Endothelial cell of umbilical vein (primary cell): ENCODE results near the gene SORCS2. TPM values are rescaled to one million over a fixed set of nuclear protein-coding genes. Genes with fewer than 3 reads are reported as not detected.

Experiments used
- BruUV-seq: library from RNA; stranded (reverse); fragments of 400-500 nt; replicated peaks from 2 replicates; lab custom pipeline; 2021; lab: Mats Ljungman, UMichigan
- CTCF ChIA-PET: fragments of 300-600, 350-600 bp; sonication (Branson Sonifier 250); formaldehyde crosslinking; loops from one replicate; lab custom pipeline; 2021; ENCODE audit warnings: antibody characterized with exemption, inconsistent platforms; lab: Charles Lee
- POLR2A ChIA-PET: fragments of 300-600, 350-600 bp; sonication (Branson Sonifier 250); formaldehyde crosslinking; loops from one replicate; lab custom pipeline; 2021; ENCODE audit warnings: antibody characterized with exemption, inconsistent platforms; lab: Charles Lee
- DNase-seq: peaks from one replicate; pipeline ENCODE4 v3.0.0-alpha.2; 2011; ENCODE audit warnings: low read depth, low spot score
- FAIRE-seq: peaks from 2 replicates; lab custom pipeline; 2011; peaks lifted over from hg19 to GRCh38; lab: Jason Lieb, UNC
- H2AFZ ChIP-seq: 2 replicates; pipeline ENCODE4 v1.6.0; 2012; ENCODE audit warnings: low read depth, low read length, control low read depth, inconsistent platforms
- H3K27ac ChIP-seq: 2 replicates; pipeline ENCODE4 v1.5.1; 2011; ENCODE audit warnings: low read depth, mild to moderate bottlenecking, control low read depth, low read length, moderate library complexity; ENCODE audit not compliant: insufficient read depth
- H3K27me3 ChIP-seq, 2 experiments: 2 replicates each; pipeline versions ENCODE4 v1.6.0 to v1.6.1; 2011; ENCODE audit warnings: low read length in 2 of 2, mixed read lengths in 1 of 2; ENCODE audit not compliant: control insufficient read depth in 2 of 2, insufficient read depth in 2 of 2
- H3K36me3 ChIP-seq, 2 experiments: 2 replicates in 1 of 2; 3 replicates in 1 of 2; pipeline ENCODE4 v1.5.1; 2011; ENCODE audit warnings: low read length in 2 of 2, mild to moderate bottlenecking in 1 of 2, moderate library complexity in 1 of 2; ENCODE audit not compliant: control insufficient read depth in 2 of 2, insufficient read depth in 2 of 2; ENCODE audit errors: extremely low read depth in 1 of 2
- H3K4me1 ChIP-seq: 3 replicates; pipeline ENCODE4 v1.5.1; 2011; ENCODE audit warnings: mild to moderate bottlenecking, low read length; ENCODE audit not compliant: control insufficient read depth, insufficient read depth; ENCODE audit errors: extremely low read depth
- H3K4me2 ChIP-seq: 2 replicates; pipeline ENCODE4 v1.6.1; 2011; ENCODE audit warnings: low read length, control low read depth, mixed read lengths; ENCODE audit not compliant: insufficient read depth
- H3K4me3 ChIP-seq, 3 experiments: fragments of 200-600 bp in 1 of 3; sonication (generic), shearing (Covaris generic) in 1 of 3; replicated peaks in 1 of 3; 2 replicates each; pipeline ENCODE4 v1.5.1; 2011 to 2016; ENCODE audit warnings: control low read depth in 3 of 3, low read length in 3 of 3, mild to moderate bottlenecking in 2 of 3, inconsistent platforms in 1 of 3, low read depth in 1 of 3, moderate library complexity in 1 of 3; ENCODE audit not compliant: insufficient read depth in 1 of 3
- H3K79me2 ChIP-seq: 2 replicates; pipeline ENCODE4 v1.6.0; 2012; ENCODE audit warnings: low read length, inconsistent platforms; ENCODE audit not compliant: control insufficient read depth, insufficient read depth
- H3K9ac ChIP-seq: replicated peaks from 2 replicates; pipeline ENCODE3; 2011; ENCODE audit warnings: low read length, control low read depth; ENCODE audit not compliant: insufficient read depth; ENCODE audit errors: extremely low read depth
- H3K9me1 ChIP-seq: replicated peaks from 3 replicates; pipeline ENCODE4 v1.6.0; 2011; ENCODE audit warnings: mild to moderate bottlenecking, low read length; ENCODE audit not compliant: control insufficient read depth, insufficient read depth; ENCODE audit errors: extremely low read depth
- H3K9me3 ChIP-seq: replicated peaks from 2 replicates; pipeline ENCODE4 v1.5.1; 2012; ENCODE audit warnings: low read length, inconsistent platforms; ENCODE audit not compliant: control insufficient read depth, insufficient read depth
- H4K20me1 ChIP-seq: replicated peaks from 2 replicates; pipeline ENCODE3; 2011; ENCODE audit warnings: mild to moderate bottlenecking, low read length; ENCODE audit not compliant: control insufficient read depth, insufficient read depth; ENCODE audit errors: extremely low read depth
- CTCF ChIP-seq, 2 donors: IDR thresholded peaks; 1 replicate in 1 of 2; 2 replicates in 1 of 2; pipeline ENCODE4 v1.5.1; 2011; ENCODE audit warnings: low read length in 2 of 2, mild to moderate bottlenecking in 2 of 2, moderate library complexity in 2 of 2, control low read depth in 1 of 2, inconsistent platforms in 1 of 2, low read depth in 1 of 2; ENCODE audit not compliant: insufficient read depth in 1 of 2; ENCODE audit errors: extremely low read depth in 1 of 2
- EZH2 ChIP-seq: IDR thresholded peaks from 2 replicates; pipeline ENCODE4 v1.6.1; 2012; ENCODE audit warnings: borderline replicate concordance, low read depth, mild to moderate bottlenecking, moderate library complexity, low read length, inconsistent platforms; ENCODE audit not compliant: severe bottlenecking
- FOS ChIP-seq: IDR thresholded peaks from 2 replicates; pipeline ENCODE4 v1.6.1; 2011; ENCODE audit warnings: mild to moderate bottlenecking, low read length, moderate library complexity, borderline replicate concordance; ENCODE audit not compliant: insufficient read depth
- MYC ChIP-seq: IDR thresholded peaks from one replicate; pipeline ENCODE4 v1.6.1; 2011; ENCODE audit warnings: mild to moderate bottlenecking, low read depth, low read length
- POLR2A ChIP-seq: IDR thresholded peaks from 2 replicates; pipeline ENCODE4 v1.6.1; 2012; ENCODE audit warnings: low read depth, mild to moderate bottlenecking, control low read depth, low read length
- POLR2AphosphoS5 ChIP-seq: IDR thresholded peaks from 2 replicates; pipeline ENCODE4 v1.6.1; 2012; ENCODE audit warnings: low read depth, mild to moderate bottlenecking, control low read depth, low read length, moderate library complexity; ENCODE audit not compliant: insufficient read depth
- dilution Hi-C: fragments of 300-500 bp; cut with MboI; formaldehyde crosslinking; loops from one replicate; pipeline ENCODE4 v1.15.0; 2019; ENCODE audit warnings: low sequenced_read_pairs; ENCODE audit not compliant: extremely low pct_ligation_motif_present
- intact Hi-C: fragments of 100-400 bp; cut with micrococcal nuclease; formaldehyde crosslinking; loops from one replicate; pipeline ENCODE4 v1.10.0; 2022
- polyA plus RNA-seq, 4 experiments: library from polyadenylated mRNA; depleted of rRNA in 3 of 4; stranded (reverse) in 3 of 4; unstranded in 1 of 4; fragments of >200 nt; gene quantifications; 2 replicates each; pipeline versions ENCODE4 v1.2.1 to v1.2.3, GENCODE V29; 2011 to 2012; ENCODE audit warnings: missing spikeins in 1 of 4
- total RNA-seq: library from RNA; stranded (reverse); gene quantifications from 2 replicates; pipeline ENCODE4 v1.2.3, GENCODE V29; 2021
- TF ChIP-seq, protein P1 (sequence below): IDR thresholded peaks from 2 replicates; pipeline ENCODE4 v1.6.1; 2011; ENCODE audit not compliant: insufficient read depth, insufficient read length

SORCS2 gene
- total and polyA plus RNA-seq, 2 donors (not counting 3 experiments of a cell fraction or from before 2014, with no cell fraction given), result not detected

- Histone ChIP-seq H3K27ac (no peak overlapping the region), H3K9me1 (no peaks in the 10 kb centered on the region), H3K4me3 (no peak overlapping the region), H3K9me3 (no peaks in the 10 kb centered on the region), H4K20me1 (no peaks in the 10 kb centered on the region), H3K4me1 (no peaks in the 10 kb centered on the region), H3K4me2 (no peak overlapping the region), H3K9ac (no peak overlapping the region), H3K79me2 (no peaks in the 10 kb centered on the region), H2AFZ (no peak overlapping the region), H3K27me3 (no peaks in the 10 kb centered on the region), H3K36me3 (no peaks in the 10 kb centered on the region)
- DNase-seq, result no peak
- intact Hi-C loops, result no loop called here
- FAIRE-seq, result no peak
- POLR2A ChIA-PET, result no interaction called here
- BruUV-seq, result no TSS peak
- no peak for TF ChIP-seq CTCF (IDR thresholded peaks at IDR 0.05; ENCODE audit: extremely low read depth in 1 of 2, insufficient read depth in 1 of 2, low read depth in 1 of 2, low read length in 2 of 2)
- CTCF ChIA-PET, result no interaction called here
- dilution Hi-C loops, result no loop called here
Observed at GRCh38 chr4:7660176-7661039, 468.1 kb downstream of the SORCS2 start.

GRCh38 chr4:7661066-7661748 is 468.9 kb downstream of the SORCS2 start:
- Histone ChIP-seq H3K36me3 (no peaks in the 10 kb centered on the region), H4K20me1 (no peaks in the 10 kb centered on the region), H2AFZ (no peak overlapping the region), H3K4me2 (no peak overlapping the region), H3K9ac (no peak overlapping the region), H3K4me1 (no peaks in the 10 kb centered on the region), H3K4me3 (no peak overlapping the region), H3K27me3 (no peaks in the 10 kb centered on the region), H3K9me3 (no peaks in the 10 kb centered on the region), H3K27ac (no peak overlapping the region), H3K9me1 (no peaks in the 10 kb centered on the region), H3K79me2 (no peaks in the 10 kb centered on the region)
- BruUV-seq, result no TSS peak
- POLR2A ChIA-PET, result no interaction called here
- dilution Hi-C loops (no loop called here), intact Hi-C loops (no loop called here)
- DNase-seq, result no peak
- FAIRE-seq, result no peak
- TF ChIP-seq, protein P1, sequence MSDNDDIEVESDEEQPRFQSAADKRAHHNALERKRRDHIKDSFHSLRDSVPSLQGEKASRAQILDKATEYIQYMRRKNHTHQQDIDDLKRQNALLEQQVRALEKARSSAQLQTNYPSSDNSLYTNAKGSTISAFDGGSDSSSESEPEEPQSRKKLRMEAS, result no peak
- TF ChIP-seq EZH2, result no peak
- TF ChIP-seq POLR2A, result no peak
- TF ChIP-seq CTCF (IDR thresholded peaks at IDR 0.05; ENCODE audit: extremely low read depth in 1 of 2, insufficient read depth in 1 of 2, low read depth in 1 of 2, low read length in 2 of 2), result no peak
- no peak for TF ChIP-seq POLR2AphosphoS5
- TF ChIP-seq MYC, result no peak
- TF ChIP-seq FOS, result no peak
- CTCF ChIA-PET, result no interaction called here
